Ovary (tissue), 3 donors: Measurements from ENCODE around the gene MRPL58.

ENCODE experiments used
- CTCF ChIP-seq, 3 donors: fragments of 450-650 bp in 2 of 3; fragments of 200-600 bp in 1 of 3; IDR thresholded peaks; one replicate each; pipeline versions ENCODE4 v1.5.1 to v1.8.0; 2016 to 2022; ENCODE audit warnings: antibody characterized with exemption in 3 of 3, mild to moderate bottlenecking in 1 of 3
- POLR2A ChIP-seq: fragments of 450-650 bp; IDR thresholded peaks from one replicate; pipeline ENCODE4 v1.6.1; 2017; ENCODE audit warnings: antibody characterized with exemption, mild to moderate bottlenecking, moderate library complexity
- donor health status: DM: no; HTN: no; CAD: no.

- TF ChIP-seq CTCF (IDR thresholded peaks at IDR 0.05) (no peak), POLR2A (no peak)
Observed at GRCh38 chr17:75013092-75013559, 656 bp downstream of the MRPL58 start.
